Activated CD8-positive, alpha-beta memory T cell treated with anti-CD3 and anti-CD28 coated beads for 36 hours (primary cell): ENCODE measurements around the gene TDP2. TPM values are rescaled to one million over a fixed set of nuclear protein-coding genes. Genes with fewer than 3 reads are reported as not detected.
"Not testable (repeated sequence)": the region's sequence is repeated elsewhere in the genome, so short reads cannot be mapped to it uniquely, and the experiment has no call there.

ENCODE experiments used
- CTCF ChIA-PET: fragments of 350-600 bp; sonication (Branson Sonifier 250); formaldehyde crosslinking; loops from one replicate; lab custom pipeline; 2021; ENCODE audit warnings: antibody characterized with exemption; lab: Charles Lee
- POLR2A ChIA-PET: fragments of 350-600 bp; sonication (Branson Sonifier 250); formaldehyde crosslinking; loops from one replicate; lab custom pipeline; 2021; ENCODE audit warnings: antibody characterized with exemption; lab: Charles Lee
- total RNA-seq, 2 experiments: library from RNA; stranded (reverse); gene quantifications; one replicate each; pipeline ENCODE4 v1.2.3, GENCODE V29; 2021

The TDP2 gene
- total RNA-seq, 2 experiments from 2014 or later = 44.6 to 44.8 TPM

GRCh38 chr6:24660105-24660504, 6.6 kb downstream of the TDP2 start:
- ChIA-PET POLR2A (no interaction called here), CTCF (no interaction called here)

- POLR2A ChIA-PET = no interaction called here
Observed at GRCh38 chr6:24659561-24659960, 7.1 kb downstream of the TDP2 start.

GRCh38 chr6:24658573-24659560, 7.8 kb downstream of the TDP2 start:
- POLR2A ChIA-PET = no interaction called here
- CTCF ChIA-PET = no interaction called here

More at GRCh38 chr6:24659561-24659960, 7.1 kb downstream of the TDP2 start:
- CTCF ChIA-PET = no interaction called here

- POLR2A ChIA-PET = interaction anchor here (1.5 kb wide), 1 partner anchor 12 kb away, joined by 5 read pairs; the partner anchor contains the start of genes ACOT13 and TDP2
- CTCF ChIA-PET = interaction anchor here (1.0 kb wide), 1 partner anchor 10 kb away, joined by 3 read pairs; no protein-coding TSS in a partner anchor
Observed at GRCh38 chr6:24655215-24655614, 11.5 kb downstream of the TDP2 start.

GRCh38 chr6:24650365-24650764, 16.3 kb downstream of the TDP2 start:
- ChIA-PET POLR2A (no interaction called here), CTCF (no interaction called here)

GRCh38 chr6:24649691-24650090, 17.0 kb downstream of the TDP2 start:
- ChIA-PET CTCF (no interaction called here), POLR2A (interaction anchor here (0.6 kb wide), 1 partner anchor 70 kb away, joined by 3 read pairs; no protein-coding TSS in a partner anchor)

- ChIA-PET POLR2A (no interaction called here), CTCF (interaction anchor here (1.0 kb wide), 1 partner anchor 65 kb away, joined by 3 read pairs; no protein-coding TSS in a partner anchor)
Observed at GRCh38 chr6:24648276-24648675, 18.4 kb downstream of the TDP2 start.

- POLR2A ChIA-PET = no interaction called here
Observed at GRCh38 chr6:24646771-24647170, 19.9 kb downstream of the TDP2 start.

GRCh38 chr6:24644377-24644776, 22.3 kb downstream of the TDP2 start:
- ChIA-PET POLR2A (no interaction called here), CTCF (no interaction called here)

More at GRCh38 chr6:24646771-24647170, 19.9 kb downstream of the TDP2 start:
- CTCF ChIA-PET = interaction anchor here (1.7 kb wide), 1 partner anchor 20 kb away, joined by 5 read pairs; the partner anchor contains the start of genes ACOT13 and TDP2

- CTCF ChIA-PET = no interaction called here
Observed at GRCh38 chr6:24643920-24644319, 22.8 kb downstream of the TDP2 start.

GRCh38 chr6:24642061-24642460, 24.6 kb downstream of the TDP2 start:
- ChIA-PET POLR2A (no interaction called here), CTCF (no interaction called here)

More at GRCh38 chr6:24643920-24644319, 22.8 kb downstream of the TDP2 start:
- POLR2A ChIA-PET = no interaction called here

- CTCF ChIA-PET, POLR2A ChIA-PET: not testable (repeated sequence)
Observed at GRCh38 chr6:24640631-24641030, 26.1 kb downstream of the TDP2 start.

GRCh38 chr6:24640166-24640565, 26.5 kb downstream of the TDP2 start:
- POLR2A ChIA-PET = no interaction called here
- CTCF ChIA-PET = no interaction called here

GRCh38 chr6:24636681-24637080, 30.0 kb downstream of the TDP2 start:
- ChIA-PET CTCF (interaction anchor here (1.6 kb wide), 1 partner anchor 51 kb away, joined by 4 read pairs; no protein-coding TSS in a partner anchor), POLR2A (no interaction called here)

- ChIA-PET POLR2A (no interaction called here), CTCF (no interaction called here)
Observed at GRCh38 chr6:24632573-24632972, 34.1 kb downstream of the TDP2 start.

GRCh38 chr6:24631671-24632070, 35.0 kb downstream of the TDP2 start:
- POLR2A ChIA-PET = no interaction called here

GRCh38 chr6:24630856-24631505, 35.7 kb downstream of the TDP2 start:
- CTCF ChIA-PET = no interaction called here

More at GRCh38 chr6:24631671-24632070, 35.0 kb downstream of the TDP2 start:
- CTCF ChIA-PET = no interaction called here

GRCh38 chr6:24621626-24622289, 44.9 kb downstream of the TDP2 start:
- ChIA-PET POLR2A (interaction anchor here (0.6 kb wide), 1 partner anchor 8 kb away, joined by 3 read pairs; no protein-coding TSS in a partner anchor), CTCF (interaction anchor here (1.1 kb wide), 1 partner anchor 45 kb away, joined by 3 read pairs; the partner anchor contains the start of genes ACOT13 and TDP2)

More at GRCh38 chr6:24630856-24631505, 35.7 kb downstream of the TDP2 start:
- POLR2A ChIA-PET = no interaction called here

- ChIA-PET CTCF (interaction anchor here (1.1 kb wide), 1 partner anchor 46 kb away, joined by 3 read pairs; the partner anchor contains the start of genes ACOT13 and TDP2), POLR2A (interaction anchor here (0.5 kb wide), 1 partner anchor 106 kb away, joined by 4 read pairs; no protein-coding TSS in a partner anchor)
Observed at GRCh38 chr6:24620637-24621036, 46.1 kb downstream of the TDP2 start.
